Endodermal cell (in vitro differentiated cells): Measurements from ENCODE around the gene PDE4D. TPM values are rescaled to one million over a fixed set of nuclear protein-coding genes. Genes with fewer than 3 reads are reported as not detected.
"Not testable (repeated sequence)": the region's sequence is repeated elsewhere in the genome, so short reads cannot be mapped to it uniquely, and the experiment has no call there.

Source experiments
- DNase-seq: peaks from one replicate; pipeline ENCODE4 v3.0.0-alpha.2; 2017
- H3K27ac ChIP-seq: 2 replicates; pipeline ENCODE4 v1.5.1; 2013; ENCODE audit warnings: mild to moderate bottlenecking, low read depth, low read length, moderate library complexity
- H3K27me3 ChIP-seq: 2 replicates; pipeline ENCODE4 v1.6.1; 2013; ENCODE audit warnings: mild to moderate bottlenecking, low read length, moderate library complexity; ENCODE audit not compliant: insufficient read depth, control insufficient read depth, poor library complexity, severe bottlenecking
- H3K36me3 ChIP-seq: 2 replicates; pipeline ENCODE4 v1.7.0; 2013; ENCODE audit warnings: mild to moderate bottlenecking, low read length, moderate library complexity; ENCODE audit not compliant: control insufficient read depth, insufficient read depth
- H3K4me1 ChIP-seq: one replicate; pipeline ENCODE4 v1.7.0; 2013; ENCODE audit warnings: low read length; ENCODE audit not compliant: control insufficient read depth, insufficient read depth
- H3K4me3 ChIP-seq: 2 replicates; pipeline ENCODE4 v1.5.1; 2013; ENCODE audit warnings: mild to moderate bottlenecking, low read length, moderate library complexity
- H3K9ac ChIP-seq: 2 replicates; pipeline ENCODE4 v1.6.1; 2013; ENCODE audit warnings: mild to moderate bottlenecking, low read length, moderate library complexity; ENCODE audit not compliant: poor library complexity, severe bottlenecking; ENCODE audit errors: extremely low read depth
- H3K9me3 ChIP-seq: 2 replicates; pipeline ENCODE4 v1.6.1; 2013; ENCODE audit warnings: mild to moderate bottlenecking, low read length, moderate library complexity; ENCODE audit not compliant: control insufficient read depth
- H3K27ac Mint-ChIP-seq: 2 replicates; pipeline ENCODE4 v1.8.0; 2020; ENCODE audit warnings: mixed read lengths
- H3K27me3 Mint-ChIP-seq: 2 replicates; pipeline ENCODE4 v1.8.0; 2021; ENCODE audit warnings: mild to moderate bottlenecking, mixed read lengths; ENCODE audit not compliant: insufficient read depth
- H3K36me3 Mint-ChIP-seq: 2 replicates; pipeline ENCODE4 v1.8.0; 2020; ENCODE audit warnings: low read depth, mixed read lengths
- H3K4me1 Mint-ChIP-seq: 2 replicates; pipeline ENCODE4 v1.8.0; 2020; ENCODE audit warnings: mixed read lengths
- H3K4me3 Mint-ChIP-seq: 2 replicates; pipeline ENCODE4 v1.8.0; 2020; ENCODE audit warnings: mild to moderate bottlenecking, moderate library complexity, mixed read lengths
- H3K9me3 Mint-ChIP-seq: 2 replicates; pipeline ENCODE4 v1.8.0; 2020; ENCODE audit warnings: mild to moderate bottlenecking, mixed read lengths
- WGBS, 2 experiments: methylation state at CpG; one replicate each; pipeline versions ENCODE4 v1.1.5 to v1.1.7; 2013; ENCODE audit warnings: missing lambda C conversion rate in 2 of 2, mixed read lengths in 1 of 2; ENCODE audit not compliant: insufficient coverage in 1 of 2, insufficient read length in 1 of 2; 5-methylcytosine and 5-hydroxymethylcytosine counted together
- total RNA-seq, 2 donors: library from RNA; stranded (reverse); fragmentation: NEBNext Ultra II Directional in 1 of 2; extraction: Animal tissue kit (Norgen Biotek cat#: 25700) in 1 of 2; gene quantifications; 2 replicates in 1 of 2; 3 replicates in 1 of 2; pipeline ENCODE4 v1.2.1, GENCODE V29; 2021
- TF ChIP-seq, protein P1 (sequence below): fragments of 200-600 bp; sonication (generic); conservative IDR thresholded peaks from 2 replicates; pipeline ENCODE4 v1.5.0; 2021; ENCODE audit warnings: antibody characterized with exemption, mild to moderate bottlenecking

The PDE4D gene
- total RNA-seq, 2 donors from 2014 or later, result 9.2 to 11.4 TPM

DNA sequence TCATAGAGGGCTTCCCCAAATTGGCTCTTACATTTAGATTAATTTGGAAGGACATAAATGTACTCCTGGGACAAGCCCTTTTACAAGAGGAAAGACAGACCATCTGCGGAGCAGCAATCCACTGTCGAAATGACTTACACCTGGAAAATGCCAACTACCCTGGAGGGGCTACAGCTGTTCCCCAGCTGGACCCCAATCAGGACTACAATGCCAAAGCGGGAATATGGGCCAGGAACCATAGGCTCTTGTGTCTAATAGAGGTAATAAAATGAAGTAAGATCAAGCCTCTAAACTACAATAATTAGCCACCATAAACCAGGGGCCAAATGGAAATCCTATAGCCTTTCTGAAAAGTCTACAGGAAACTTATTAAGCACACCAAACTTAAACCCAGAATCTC, 581.3 kb downstream of the PDE4D start:
- WGBS, 2 experiments, result 94 to 100% methylated on average over 2 to 3 of the region's 3 CpGs
- no peak for DNase-seq
- no peaks in the 10 kb centered on the region for H3K27me3 ChIP-seq
- H3K27me3 Mint-ChIP-seq, result no peaks in the 10 kb centered on the region
- H3K4me1 ChIP-seq, result no peaks in the 10 kb centered on the region
- TF ChIP-seq, protein P1, sequence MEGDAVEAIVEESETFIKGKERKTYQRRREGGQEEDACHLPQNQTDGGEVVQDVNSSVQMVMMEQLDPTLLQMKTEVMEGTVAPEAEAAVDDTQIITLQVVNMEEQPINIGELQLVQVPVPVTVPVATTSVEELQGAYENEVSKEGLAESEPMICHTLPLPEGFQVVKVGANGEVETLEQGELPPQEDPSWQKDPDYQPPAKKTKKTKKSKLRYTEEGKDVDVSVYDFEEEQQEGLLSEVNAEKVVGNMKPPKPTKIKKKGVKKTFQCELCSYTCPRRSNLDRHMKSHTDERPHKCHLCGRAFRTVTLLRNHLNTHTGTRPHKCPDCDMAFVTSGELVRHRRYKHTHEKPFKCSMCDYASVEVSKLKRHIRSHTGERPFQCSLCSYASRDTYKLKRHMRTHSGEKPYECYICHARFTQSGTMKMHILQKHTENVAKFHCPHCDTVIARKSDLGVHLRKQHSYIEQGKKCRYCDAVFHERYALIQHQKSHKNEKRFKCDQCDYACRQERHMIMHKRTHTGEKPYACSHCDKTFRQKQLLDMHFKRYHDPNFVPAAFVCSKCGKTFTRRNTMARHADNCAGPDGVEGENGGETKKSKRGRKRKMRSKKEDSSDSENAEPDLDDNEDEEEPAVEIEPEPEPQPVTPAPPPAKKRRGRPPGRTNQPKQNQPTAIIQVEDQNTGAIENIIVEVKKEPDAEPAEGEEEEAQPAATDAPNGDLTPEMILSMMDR, result no peak
- no peak overlapping the region for H3K4me3 ChIP-seq
- H3K4me3 Mint-ChIP-seq, result no peak overlapping the region
- no peak overlapping the region for H3K27ac Mint-ChIP-seq
- no peak overlapping the region for H3K27ac ChIP-seq
- H3K36me3 ChIP-seq, result no peaks in the 10 kb centered on the region
- no peak overlapping the region for H3K9ac ChIP-seq
- H3K4me1 Mint-ChIP-seq, result peaks cover 3% of the 10 kb centered on the region
- no peaks in the 10 kb centered on the region for H3K9me3 ChIP-seq
- peaks cover 2% of the 10 kb centered on the region for H3K36me3 Mint-ChIP-seq
- peaks cover 9% of the 10 kb centered on the region for H3K9me3 Mint-ChIP-seq

DNA sequence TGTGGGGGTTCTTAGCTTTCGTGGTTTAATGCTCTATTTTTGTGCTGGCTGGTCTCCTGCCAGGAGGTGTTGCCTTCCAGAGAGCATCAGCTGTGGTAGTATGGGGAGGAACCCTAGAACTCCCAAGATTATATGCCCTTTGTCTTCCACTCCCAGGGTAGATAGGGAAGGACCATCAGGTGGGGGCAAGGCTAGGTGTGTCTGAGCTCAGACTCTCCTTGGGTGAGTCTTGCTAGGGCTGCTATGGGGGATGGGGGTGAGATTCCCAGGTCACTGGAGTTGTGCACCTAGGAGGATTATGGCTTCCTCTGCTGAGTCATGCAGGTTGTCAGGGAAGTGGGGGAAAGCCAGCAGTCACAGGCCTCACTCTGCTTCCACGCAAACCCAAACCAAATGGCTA, 584.8 kb downstream of the PDE4D start:
- H3K4me1 ChIP-seq, H3K4me3 Mint-ChIP-seq, H3K9ac ChIP-seq, H3K27me3 ChIP-seq, H3K27me3 Mint-ChIP-seq, H3K36me3 Mint-ChIP-seq, H3K36me3 ChIP-seq, H3K27ac ChIP-seq, H3K4me1 Mint-ChIP-seq, DNase-seq, H3K9me3 ChIP-seq, H3K4me3 ChIP-seq: not testable (repeated sequence)
- Mint-ChIP-seq H3K9me3 (peaks cover 14% of the 10 kb centered on the region), H3K27ac (peak overlapping the region; percentile 40)
- 95% methylated on average over 2 of the region's 2 CpGs; no CpG with 5 or more reads in 1 of the 2 experiments for WGBS, 2 experiments

DNA sequence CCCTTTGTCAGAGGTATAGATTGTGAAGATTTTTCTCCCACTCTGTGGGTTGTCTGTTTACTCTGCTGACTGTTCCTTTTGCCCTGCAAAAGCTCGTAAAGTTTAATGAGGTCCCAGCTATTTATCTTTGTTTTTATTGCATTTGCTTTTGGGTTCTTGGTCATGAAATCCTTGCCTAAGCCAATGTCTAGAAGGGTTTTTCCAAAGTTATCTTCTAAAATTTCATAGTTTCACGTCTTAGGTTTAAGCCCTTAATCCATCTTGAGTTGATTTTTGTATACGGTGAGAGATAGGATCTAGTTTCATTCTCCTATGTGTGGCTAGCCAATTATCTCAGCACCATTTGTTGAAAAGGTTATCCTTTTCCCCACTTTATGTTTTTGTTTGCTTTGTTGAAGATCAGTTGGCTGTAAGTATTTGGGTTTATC, 590.2 kb downstream of the PDE4D start:
- not testable (repeated sequence) for H3K9me3 ChIP-seq, H3K36me3 Mint-ChIP-seq, H3K36me3 ChIP-seq, H3K27me3 Mint-ChIP-seq, H3K27ac ChIP-seq, H3K4me3 Mint-ChIP-seq, H3K9ac ChIP-seq, H3K4me1 ChIP-seq, H3K9me3 Mint-ChIP-seq, H3K4me1 Mint-ChIP-seq, H3K27me3 ChIP-seq, DNase-seq, H3K4me3 ChIP-seq, H3K27ac Mint-ChIP-seq
- WGBS, 2 experiments, result 70 to 71% methylated on average over 2 to 3 of the region's 3 CpGs

- H3K27ac ChIP-seq, DNase-seq, H3K27ac Mint-ChIP-seq, H3K9ac ChIP-seq, H3K4me3 ChIP-seq, H3K9me3 ChIP-seq, H3K36me3 ChIP-seq, H3K36me3 Mint-ChIP-seq, H3K9me3 Mint-ChIP-seq, H3K27me3 ChIP-seq, H3K4me1 Mint-ChIP-seq, H3K4me3 Mint-ChIP-seq, H3K27me3 Mint-ChIP-seq, H3K4me1 ChIP-seq: not testable (repeated sequence)
- WGBS, 2 experiments, result 93% methylated on average over 1 of the region's 1 CpG; no CpG with 5 or more reads in 1 of the 2 experiments
Observed at GRCh38 chr5:59302509-59302908, 591.0 kb downstream of the PDE4D start.
